H1 (cell line): ENCODE results near the gene TNFAIP8L3. TPM values are rescaled to one million over a fixed set of nuclear protein-coding genes. Genes with fewer than 3 reads are reported as not detected.

ENCODE experiments used
- BACH1 ChIP-seq: IDR thresholded peaks from 2 replicates; pipeline ENCODE4 v1.6.1; 2012; ENCODE audit warnings: low read length, improper control_type of control experiment
- CEBPB ChIP-seq: IDR thresholded peaks from 2 replicates; pipeline ENCODE4 v1.6.1; 2012; ENCODE audit warnings: low read depth, low read length
- PHF8 ChIP-seq: fragments of 200-600 bp; sonication (generic); conservative IDR thresholded peaks from 2 replicates; pipeline ENCODE4 v1.7.1; 2012; ENCODE audit warnings: low read depth, mild to moderate bottlenecking, inconsistent platforms, low read length, moderate library complexity
- RBBP5 ChIP-seq: IDR thresholded peaks from 2 replicates; pipeline ENCODE4 v1.7.1; 2012; ENCODE audit warnings: low read depth, mild to moderate bottlenecking, inconsistent platforms, low read length, moderate library complexity, borderline replicate concordance
- RFX5 ChIP-seq: IDR thresholded peaks from 2 replicates; pipeline ENCODE4 v1.6.1; 2011; ENCODE audit warnings: low read depth, low read length, improper control_type of control experiment, borderline replicate concordance
- SIX5 ChIP-seq: IDR thresholded peaks from 2 replicates; pipeline ENCODE4 v1.6.1; 2011; ENCODE audit warnings: mild to moderate bottlenecking, low read depth, low read length
- TCF12 ChIP-seq: IDR thresholded peaks from 2 replicates; pipeline ENCODE4 v1.6.1; 2011; ENCODE audit warnings: low read depth, mild to moderate bottlenecking, low read length
- polyA plus RNA-seq, 7 experiments: library from polyadenylated mRNA; depleted of rRNA in 3 of 7; stranded (reverse) in 5 of 7; unstranded in 2 of 7; fragments of >200 nt in 5 of 7; fragments of 200-250 nt in 2 of 7; gene quantifications; 1 replicate in 5 of 7; 2 replicates in 1 of 7; 4 replicates in 1 of 7; pipeline versions ENCODE4 v1.2.1 to v1.2.3, GENCODE V29; 2011 to 2013; ENCODE audit warnings: missing spikeins in 2 of 7, mixed read lengths in 2 of 7
- total RNA-seq: library from RNA; stranded (reverse); fragmentation: NEBNext Ultra II Directional; extraction: Animal tissue kit (Norgen Biotek cat#: 25700); gene quantifications from 2 replicates; pipeline ENCODE4 v1.2.1, GENCODE V29; 2021

TNFAIP8L3 gene
- total and polyA plus RNA-seq, 2 of the 8 experiments (the other 6 are each of a cell fraction or from before 2014, with no cell fraction given), result 0.23 to 0.67 TPM

DNA sequence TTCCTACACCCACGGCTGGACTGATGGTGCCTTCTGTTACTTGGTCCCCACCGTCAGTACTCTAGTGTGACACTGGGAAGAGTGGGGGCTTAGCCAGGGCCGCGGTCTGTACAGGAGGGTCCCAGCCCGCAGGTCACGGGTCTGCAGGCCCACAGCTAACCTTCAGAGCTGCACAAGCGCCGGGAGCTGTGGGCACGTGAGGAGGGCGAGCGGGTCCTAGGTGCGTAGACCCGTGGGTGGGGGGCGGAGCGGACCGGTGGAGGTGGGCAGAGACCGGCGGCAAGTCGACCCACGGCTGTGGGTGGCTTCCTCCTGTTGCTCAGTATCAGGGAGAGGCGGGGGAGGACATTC is 1.2 kb downstream of the TNFAIP8L3 start (continued):
- TF ChIP-seq RBBP5, result no peak
- TF ChIP-seq CEBPB, result no peak
- TF ChIP-seq PHF8, result no peak
- no peak for TF ChIP-seq SIX5
- TF ChIP-seq RFX5, result no peak
- TF ChIP-seq TCF12, result no peak
- TF ChIP-seq BACH1, result no peak
